ENCODE data around the gene GTF2E1. TPM values are rescaled to one million over a fixed set of nuclear protein-coding genes. Genes with fewer than 3 reads are reported as not detected.

Gene GTF2E1
- total RNA-seq, 1 donor from 2014 or later, result 12.9 TPM

DNA sequence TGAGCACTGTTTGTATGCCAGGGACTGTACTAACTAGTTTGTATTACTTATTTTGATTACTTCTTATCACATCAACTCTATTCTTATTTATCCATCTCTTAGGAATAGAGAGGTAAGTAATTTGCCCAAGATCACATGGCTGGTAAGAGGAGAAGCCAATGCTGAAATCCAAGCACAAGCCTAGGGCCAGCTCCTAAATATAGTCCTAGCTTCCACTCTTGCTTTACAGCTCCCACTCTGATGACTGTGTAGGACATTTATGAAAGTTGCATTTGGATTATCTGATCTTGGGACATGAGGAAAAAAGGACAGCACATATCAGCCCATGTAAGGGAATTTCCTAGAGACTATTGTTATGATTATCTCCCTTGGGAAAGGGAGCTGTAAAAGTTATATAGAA lies 58.1 kb downstream of the GTF2E1 start:
- intact Hi-C loops (cut with micrococcal nuclease), result no loop called here
- Histone ChIP-seq H3K9me3 (replicated peaks) (no peaks in the 10 kb centered on the region), H3K27ac (replicated peaks) (no peak overlapping the region), H3K4me3 (no peak overlapping the region), H3K27me3 (ENCODE audit: low read depth) (peaks cover 8% of the 10 kb centered on the region), H3K4me1 (no peaks in the 10 kb centered on the region), H3K36me3 (no peaks in the 10 kb centered on the region)
- no peak for DNase-seq
- TF ChIP-seq CTCF (IDR thresholded peaks at IDR 0.05; ENCODE audit: borderline replicate concordance), result no peak

DNA sequence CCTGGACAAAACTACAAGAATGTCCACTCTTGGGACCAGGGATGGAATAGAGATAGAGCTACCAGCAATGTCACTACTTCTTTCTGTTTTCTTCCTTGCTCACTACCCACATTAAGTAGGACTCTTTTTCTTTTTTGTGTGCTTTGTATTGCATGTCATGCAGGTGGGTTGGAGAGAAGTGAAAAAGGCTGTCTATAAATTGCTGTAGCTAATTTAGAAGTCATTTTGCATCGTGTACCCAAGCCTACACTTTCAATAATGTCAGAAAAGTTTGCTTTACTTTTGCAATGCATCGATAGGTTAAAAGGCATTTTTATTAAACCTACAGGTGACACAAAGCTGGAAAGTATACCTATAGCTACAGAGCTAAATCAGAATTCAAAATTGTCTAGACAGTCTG lies 58.9 kb downstream of the GTF2E1 start:
- intact Hi-C loops (cut with micrococcal nuclease), result no loop called here
- no peaks in the 10 kb centered on the region for H3K36me3 ChIP-seq
- no peak overlapping the region for H3K4me3 ChIP-seq
- TF ChIP-seq CTCF (IDR thresholded peaks at IDR 0.05; ENCODE audit: borderline replicate concordance), result no peak
- DNase-seq, result no peak
- H3K9me3 ChIP-seq (replicated peaks), result no peaks in the 10 kb centered on the region
- H3K27me3 ChIP-seq (ENCODE audit: low read depth), result peaks cover 8% of the 10 kb centered on the region
- H3K27ac ChIP-seq (replicated peaks), result no peak overlapping the region
- H3K4me1 ChIP-seq, result no peaks in the 10 kb centered on the region

DNA sequence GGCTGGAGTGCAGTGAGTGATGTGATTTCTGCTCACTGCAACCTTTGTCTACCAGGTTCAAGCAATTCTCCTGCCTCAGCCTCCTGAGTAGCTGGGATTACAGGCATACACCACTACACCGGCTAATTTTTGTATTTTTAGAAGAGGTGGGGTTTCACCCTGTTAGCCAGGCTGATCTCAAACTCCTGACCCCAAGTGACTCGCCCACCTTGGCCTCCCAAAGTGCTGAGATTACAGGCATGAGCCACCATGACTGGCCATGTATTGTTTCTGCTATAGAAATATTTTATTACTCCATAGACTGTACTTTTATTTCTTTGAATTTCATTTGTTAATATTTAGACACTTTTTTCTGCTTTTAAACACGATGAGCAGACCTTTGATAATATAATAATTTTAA lies 60.4 kb downstream of the GTF2E1 start:
- Histone ChIP-seq H3K4me3 (no peak overlapping the region), H3K9me3 (replicated peaks) (no peaks in the 10 kb centered on the region), H3K36me3 (no peaks in the 10 kb centered on the region), H3K27ac (replicated peaks) (no peak overlapping the region), H3K27me3 (ENCODE audit: low read depth) (peaks cover 8% of the 10 kb centered on the region), H3K4me1 (no peaks in the 10 kb centered on the region)
- no peak for DNase-seq
- intact Hi-C loops (cut with micrococcal nuclease), result no loop called here
- no peak for TF ChIP-seq CTCF (IDR thresholded peaks at IDR 0.05; ENCODE audit: borderline replicate concordance)

DNA sequence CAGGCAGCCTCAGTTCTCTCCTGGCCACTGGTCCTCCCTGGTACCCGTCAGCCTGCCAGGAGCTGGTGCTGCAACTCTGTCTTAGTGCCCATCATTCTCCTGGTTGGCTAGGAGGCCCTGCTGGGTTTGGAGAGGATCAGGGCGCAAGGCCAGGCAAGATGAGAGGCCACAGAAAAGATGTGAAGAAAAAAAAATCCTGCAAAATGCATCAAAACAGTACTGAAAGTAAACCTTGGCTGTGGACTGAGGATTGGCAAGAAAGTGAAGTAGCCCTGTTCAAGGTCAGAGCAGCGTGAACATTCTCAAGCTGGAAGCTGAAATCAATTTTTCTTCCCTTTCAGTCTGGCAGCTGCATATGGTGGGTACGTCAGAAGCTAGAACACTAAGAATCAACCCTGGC lies 74.2 kb downstream of the GTF2E1 start:
- TF ChIP-seq CTCF (IDR thresholded peaks at IDR 0.05; ENCODE audit: borderline replicate concordance), result no peak
- H3K9me3 ChIP-seq (replicated peaks), result no peaks in the 10 kb centered on the region
- DNase-seq, result no peak
- H3K27ac ChIP-seq (replicated peaks), result no peak overlapping the region
- H3K36me3 ChIP-seq, result no peaks in the 10 kb centered on the region
- H3K27me3 ChIP-seq (ENCODE audit: low read depth), result peaks cover 26% of the 10 kb centered on the region
- no peak overlapping the region for H3K4me3 ChIP-seq
- intact Hi-C loops (cut with micrococcal nuclease), result no loop called here
- no peaks in the 10 kb centered on the region for H3K4me1 ChIP-seq

GRCh38 chr3:120820748-120821147 lies 78.2 kb downstream of the GTF2E1 start:
- no peak overlapping the region for H3K27ac ChIP-seq (replicated peaks)
- H3K9me3 ChIP-seq (replicated peaks), result no peaks in the 10 kb centered on the region
- intact Hi-C loops (cut with micrococcal nuclease), result no loop called here
- no peak overlapping the region for H3K4me3 ChIP-seq
- H3K27me3 ChIP-seq (ENCODE audit: low read depth), result peaks cover 26% of the 10 kb centered on the region
- TF ChIP-seq CTCF (IDR thresholded peaks at IDR 0.05; ENCODE audit: borderline replicate concordance), result no peak
- H3K36me3 ChIP-seq, result no peaks in the 10 kb centered on the region
- DNase-seq, result no peak
- H3K4me1 ChIP-seq, result no peaks in the 10 kb centered on the region

DNA sequence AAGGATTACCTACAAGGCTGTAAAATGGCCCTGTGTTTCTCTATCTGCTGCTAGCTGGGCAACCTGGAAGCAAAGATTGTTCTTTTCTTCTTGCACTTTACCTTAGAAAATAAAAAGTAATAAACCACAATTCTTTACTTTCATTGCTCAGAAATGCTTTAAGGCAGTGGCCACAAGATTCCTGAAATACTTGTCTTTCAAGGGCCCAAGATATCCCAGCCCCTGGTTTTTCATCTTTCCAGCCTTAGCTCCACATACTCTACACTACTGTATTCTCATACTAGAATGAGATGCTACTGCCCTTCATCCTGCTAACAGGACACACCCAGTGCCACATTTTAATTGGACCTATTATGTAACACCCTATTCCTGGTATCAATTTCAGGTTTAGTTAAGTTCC lies 78.9 kb downstream of the GTF2E1 start:
- intact Hi-C loops (cut with micrococcal nuclease), result no loop called here
- no peaks in the 10 kb centered on the region for H3K9me3 ChIP-seq (replicated peaks)
- no peak for TF ChIP-seq CTCF (IDR thresholded peaks at IDR 0.05; ENCODE audit: borderline replicate concordance)

More for the DNA sequence above, 78.9 kb downstream of the GTF2E1 start:
- peaks cover 26% of the 10 kb centered on the region for H3K27me3 ChIP-seq (ENCODE audit: low read depth)
- no peak for DNase-seq
- H3K36me3 ChIP-seq, result no peaks in the 10 kb centered on the region
- no peak overlapping the region for H3K4me3 ChIP-seq
- no peaks in the 10 kb centered on the region for H3K4me1 ChIP-seq
- H3K27ac ChIP-seq (replicated peaks), result no peak overlapping the region
